ENCODE measurements around the gene RECQL5. TPM values are rescaled to one million over a fixed set of nuclear protein-coding genes. Genes with fewer than 3 reads are reported as not detected.

Gene RECQL5
- total and polyA plus RNA-seq, 2 of the 8 experiments (the other 6 are each of a cell fraction or from before 2014, with no cell fraction given), result 15.1 to 41.1 TPM

DNA sequence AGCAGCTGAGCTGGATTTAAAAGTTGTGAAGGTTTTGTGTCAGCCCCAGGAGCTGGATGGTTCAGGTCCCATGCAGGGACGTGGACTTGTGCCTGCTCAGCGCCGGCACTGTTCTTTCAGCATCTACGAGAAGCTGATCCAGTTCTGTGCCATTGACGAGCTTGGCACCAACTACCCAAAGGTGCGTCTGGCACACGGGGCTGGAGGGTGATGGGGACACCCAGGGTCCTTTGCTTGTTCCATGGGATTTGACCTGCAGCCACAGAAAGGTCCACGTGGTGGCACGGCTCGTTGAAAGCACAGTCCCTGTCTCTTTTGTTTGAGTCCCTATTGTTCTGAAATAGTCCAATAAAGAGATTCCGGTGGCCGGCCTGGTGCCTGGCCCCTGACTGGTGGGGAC lies 36.2 kb upstream of the RECQL5 start:
- Histone ChIP-seq H3K36me3 (ENCODE audit: control insufficient read depth in 2 of 4, insufficient read depth in 4 of 4, low read length in 3 of 4) (peaks cover 28 to 63% (median 50%) of the 10 kb centered on the region in 4 experiments), H4K5ac (ENCODE audit: insufficient read length, low read depth, low read length) (no peak overlapping the region), H2BK12ac (ENCODE audit: low read depth, low read length) (no peak overlapping the region), H4K91ac (replicated peaks; ENCODE audit: insufficient read length, low read length) (no peak overlapping the region), H2AK5ac (ENCODE audit: low read depth, low read length) (no peak overlapping the region), H3K56ac (replicated peaks; ENCODE audit: insufficient read length, low read depth, low read length) (no peak overlapping the region), H2BK5ac (ENCODE audit: low read depth, low read length) (no peak overlapping the region), H3K4me3 (ENCODE audit: extremely low read depth in 1 of 4, insufficient read depth in 2 of 4, low read depth in 3 of 4, low read length in 4 of 4) (no peak overlapping the region), H3K4me1 (replicated peaks in 1 of 4; ENCODE audit: control insufficient read depth in 3 of 4, insufficient read depth in 4 of 4, low read length in 3 of 4) (no peaks in the 10 kb centered on the region), H3K27me3 (replicated peaks in 1 of 4; ENCODE audit: control insufficient read depth in 3 of 4, extremely low read depth in 1 of 4, insufficient read depth in 3 of 4, low read length in 3 of 4) (no peaks in the 10 kb centered on the region), H2AFZ (ENCODE audit: low read length) (no peak overlapping the region), H2BK20ac (ENCODE audit: low read length) (no peak overlapping the region), H3K4me2 (ENCODE audit: insufficient read depth in 1 of 2, low read depth in 2 of 2, low read length in 2 of 2) (no peak overlapping the region), H3K9ac (replicated peaks in 1 of 4; ENCODE audit: extremely low read depth in 1 of 4, low read depth in 3 of 4, low read length in 3 of 4) (no peak overlapping the region), H4K20me1 (replicated peaks in 1 of 2; ENCODE audit: control insufficient read depth in 1 of 2, insufficient read depth in 2 of 2, low read length in 2 of 2) (peaks cover 0 to 6% of the 10 kb centered on the region in 2 experiments), H3K4ac (replicated peaks; ENCODE audit: insufficient read length, low read depth, low read length) (no peak overlapping the region), H4K8ac (ENCODE audit: extremely low read depth, insufficient read depth, low read length) (no peak overlapping the region), H3K79me1 (ENCODE audit: low read depth, low read length) (no peaks in the 10 kb centered on the region), H3K14ac (ENCODE audit: insufficient read length) (no peak overlapping the region), H3K23ac (ENCODE audit: insufficient read length) (no peak overlapping the region), H3K23me2 (ENCODE audit: low read depth, low read length) (no peaks in the 10 kb centered on the region), H2BK15ac (ENCODE audit: low read length) (no peak overlapping the region), H3K9me3 (ENCODE audit: insufficient read depth in 2 of 2, low read depth in 1 of 2, low read length in 1 of 2) (no peaks in the 10 kb centered on the region), H2BK120ac (replicated peaks; ENCODE audit: low read depth, low read length) (no peak overlapping the region), H3K18ac (ENCODE audit: extremely low read depth, low read length) (no peak overlapping the region), H3K27ac (ENCODE audit: low read depth, low read length) (no peak overlapping the region), H3K79me2 (ENCODE audit: control insufficient read depth in 1 of 2, insufficient read depth in 2 of 2, low read length in 2 of 2) (no peaks in the 10 kb centered on the region)
- CTCF ChIA-PET (ENCODE audit: partially characterized antibody), result interaction anchor here (0.6 to 9.1 kb wide), 7 partner anchors 9 to 838 kb away, joined by 3 to 87 read pairs (median 4); partner anchors contain the start of gene GALK1
- POLR2A ChIA-PET (ENCODE audit: partially characterized antibody), result interaction anchor here (1.0 to 1.5 kb wide), 5 partner anchors 10 to 61 kb away, joined by 3 to 5 read pairs (median 4); no protein-coding TSS in a partner anchor
- TF ChIP-seq GABPA (IDR thresholded peaks at IDR 0.05; ENCODE audit: borderline replicate concordance, insufficient read depth, low read length) (no peak), E2F6 (IDR thresholded peaks at IDR 0.05) (no peak), RBBP5 (IDR thresholded peaks at IDR 0.05; ENCODE audit: borderline replicate concordance, low read depth, low read length) (no peak), POU5F1 (IDR thresholded peaks at IDR 0.05; ENCODE audit: low read depth, low read length) (no peak), SP2 (IDR thresholded peaks at IDR 0.05; ENCODE audit: low read length) (no peak)
- WGBS, 2 experiments (ENCODE audit: extremely low coverage in 1 of 2, insufficient coverage in 1 of 2, insufficient read length in 1 of 2, insufficient replicate concordance in 2 of 2, low coverage in 1 of 2, low lambda C conversion rate in 2 of 2, missing lambda C conversion rate in 1 of 2), result 96% methylated on average over 12 of the region's 12 CpGs; no CpG with 5 or more reads in 1 of the 2 experiments
- FAIRE-seq, result no peak
- no peak for DNase-seq (ENCODE audit: low read depth in 1 of 2, low spot score in 2 of 2)

All from H1 (cell line).